ENCODE measurements around the gene DGCR6.
"Not testable (repeated sequence)": the region's sequence is repeated elsewhere in the genome, so short reads cannot be mapped to it uniquely, and the experiment has no call there.

DNA sequence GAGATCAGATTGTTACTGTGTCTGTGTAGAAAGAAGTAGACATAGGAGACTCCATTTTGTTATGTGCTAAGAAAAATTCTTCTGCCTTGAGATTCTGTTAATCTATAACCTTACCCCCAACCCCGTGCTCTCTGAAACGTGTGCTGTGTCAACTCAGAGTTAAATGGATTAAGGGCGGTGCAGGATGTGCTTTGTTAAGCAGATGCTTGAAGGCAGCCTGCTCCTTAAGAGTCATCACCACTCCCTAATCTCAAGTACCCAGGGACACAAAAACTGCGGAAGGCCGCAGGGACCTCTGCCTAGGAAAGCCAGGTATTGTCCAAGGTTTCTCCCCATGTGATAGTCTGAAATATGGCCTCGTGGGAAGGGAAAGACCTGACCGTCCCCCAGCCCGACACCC lies 32.6 kb downstream of the DGCR6 start:
- TF ChIP-seq, protein P1, sequence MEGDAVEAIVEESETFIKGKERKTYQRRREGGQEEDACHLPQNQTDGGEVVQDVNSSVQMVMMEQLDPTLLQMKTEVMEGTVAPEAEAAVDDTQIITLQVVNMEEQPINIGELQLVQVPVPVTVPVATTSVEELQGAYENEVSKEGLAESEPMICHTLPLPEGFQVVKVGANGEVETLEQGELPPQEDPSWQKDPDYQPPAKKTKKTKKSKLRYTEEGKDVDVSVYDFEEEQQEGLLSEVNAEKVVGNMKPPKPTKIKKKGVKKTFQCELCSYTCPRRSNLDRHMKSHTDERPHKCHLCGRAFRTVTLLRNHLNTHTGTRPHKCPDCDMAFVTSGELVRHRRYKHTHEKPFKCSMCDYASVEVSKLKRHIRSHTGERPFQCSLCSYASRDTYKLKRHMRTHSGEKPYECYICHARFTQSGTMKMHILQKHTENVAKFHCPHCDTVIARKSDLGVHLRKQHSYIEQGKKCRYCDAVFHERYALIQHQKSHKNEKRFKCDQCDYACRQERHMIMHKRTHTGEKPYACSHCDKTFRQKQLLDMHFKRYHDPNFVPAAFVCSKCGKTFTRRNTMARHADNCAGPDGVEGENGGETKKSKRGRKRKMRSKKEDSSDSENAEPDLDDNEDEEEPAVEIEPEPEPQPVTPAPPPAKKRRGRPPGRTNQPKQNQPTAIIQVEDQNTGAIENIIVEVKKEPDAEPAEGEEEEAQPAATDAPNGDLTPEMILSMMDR (IDR thresholded peaks at IDR 0.05; ENCODE audit: poor library complexity) = not testable (repeated sequence)
- not testable (repeated sequence) for TF ChIP-seq EZH2 (IDR thresholded peaks at IDR 0.05; ENCODE audit: borderline replicate concordance)

Data from hepatocyte (in vitro differentiated cells).